NCI-H2107 treated with DMSO at 0.1 percent for 48 hours (cell line): ENCODE measurements around the gene TMC3.
A peak's percentile ranks its signal among the peaks of the same experiment; 100 is the strongest.

Experiments used
- DNase-seq: peaks from one replicate; lab custom pipeline; 2025; ENCODE audit not compliant: unreplicated experiment; lab: John Stamatoyannopoulos, UW

Gene TMC3

GRCh38 chr15:81323944-81324881, 49.8 kb downstream of the TMC3 start, which contains the start of gene STARD5:
Gene STARD5, minus strand, starts transcription at chr15:81324141. Its CDS starts 42 bp downstream, at chr15:81324099.
- DNase-seq: peak; percentile 61

- DNase-seq: no peak
Measured at GRCh38 chr15:81323559-81323943, 50.5 kb downstream of the TMC3 start.

- DNase-seq: no peak
Measured at GRCh38 chr15:81322676-81323253, 51.2 kb downstream of the TMC3 start.

GRCh38 chr15:81321667-81322066, 52.3 kb downstream of the TMC3 start:
- no peak for DNase-seq

- no peak for DNase-seq
Measured at GRCh38 chr15:81317642-81318017, 56.4 kb downstream of the TMC3 start.

- no peak for DNase-seq
Measured at GRCh38 chr15:81316267-81316666, 57.7 kb downstream of the TMC3 start.

- no peak for DNase-seq
Measured at GRCh38 chr15:81315452-81316175, 58.4 kb downstream of the TMC3 start.

GRCh38 chr15:81314378-81314777, 59.6 kb downstream of the TMC3 start:
- DNase-seq: no peak

- no peak for DNase-seq
Measured at GRCh38 chr15:81313686-81314085, 60.3 kb downstream of the TMC3 start.

- no peak for DNase-seq
Measured at GRCh38 chr15:81312790-81313543, 61.0 kb downstream of the TMC3 start.

GRCh38 chr15:81311752-81312464, 62.1 kb downstream of the TMC3 start:
- DNase-seq: no peak

GRCh38 chr15:81310480-81310879, 63.5 kb downstream of the TMC3 start:
- no peak for DNase-seq

- DNase-seq: no peak
Measured at GRCh38 chr15:81309647-81310450, 64.2 kb downstream of the TMC3 start.

- DNase-seq: no peak
Measured at GRCh38 chr15:81308260-81308659, 65.8 kb downstream of the TMC3 start.

GRCh38 chr15:81304226-81304625, 69.8 kb downstream of the TMC3 start:
- DNase-seq: no peak

GRCh38 chr15:81303244-81304225, 70.5 kb downstream of the TMC3 start:
- no peak for DNase-seq

- no peak for DNase-seq
Measured at GRCh38 chr15:81302701-81303109, 71.3 kb downstream of the TMC3 start.

GRCh38 chr15:81301815-81302399, 72.1 kb downstream of the TMC3 start:
- no peak for DNase-seq
